Myocyte (in vitro differentiated cells): ENCODE data around the gene C15orf39. TPM values are rescaled to one million over a fixed set of nuclear protein-coding genes. Genes with fewer than 3 reads are reported as not detected.
"Not testable (repeated sequence)": the region's sequence is repeated elsewhere in the genome, so short reads cannot be mapped to it uniquely, and the experiment has no call there.

ENCODE experiments used
- DNase-seq: peaks from one replicate; pipeline ENCODE4 v3.0.0-alpha.2; 2012; ENCODE audit warnings: low read depth
- total RNA-seq: library from RNA; depleted of rRNA; stranded (reverse); fragments of >200 nt; gene quantifications from 2 replicates; pipeline ENCODE4 v1.2.3, GENCODE V29; 2014

C15orf39 gene
- total RNA-seq, 1 donor from 2014 or later: 3.4 TPM

DNA sequence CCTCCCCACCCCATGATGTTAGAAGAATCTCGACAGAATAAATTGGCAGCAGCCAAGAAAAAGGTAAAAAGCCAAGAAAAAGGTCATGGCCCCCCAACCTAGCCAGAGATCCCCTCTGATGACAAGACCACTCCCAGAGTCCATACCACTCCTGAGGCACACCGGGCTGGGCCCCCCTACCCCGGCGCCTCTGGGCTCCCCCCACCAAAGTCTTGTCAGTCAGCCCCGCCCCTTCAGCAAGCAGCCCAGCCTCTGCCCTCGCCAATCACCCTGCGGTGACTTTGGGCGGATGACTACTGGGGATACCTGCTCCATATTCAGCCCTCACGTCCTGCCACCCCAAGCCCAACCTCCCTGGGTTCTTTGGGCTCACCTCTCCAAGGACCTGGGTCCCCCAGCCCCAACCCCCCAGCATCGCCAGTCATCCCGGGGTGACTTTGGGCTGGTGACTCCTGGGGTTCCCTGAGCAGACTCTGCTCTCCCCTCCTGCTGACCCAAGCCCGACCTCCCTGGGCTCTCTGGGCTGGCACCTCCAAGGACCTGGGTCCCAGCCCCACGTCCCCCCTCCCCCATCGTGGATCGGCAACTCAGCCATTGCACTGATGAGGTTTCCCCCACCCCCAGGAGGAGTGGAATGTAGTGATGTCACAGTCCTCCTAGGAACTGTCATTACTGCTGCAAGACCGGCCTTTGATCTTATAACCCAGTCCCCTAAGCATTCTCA is 57.1 kb downstream of the C15orf39 start:
- not testable (repeated sequence) for DNase-seq

GRCh38 chr15:75259873-75260272 is 58.2 kb downstream of the C15orf39 start:
- DNase-seq: not testable (repeated sequence)

Other genes with a start within 250 kb of the C15orf39 start
- gene RPP25, start 245.1 kb upstream of the C15orf39 start, total RNA-seq: 2.6 and 3.2 TPM in 2 replicates
- gene SCAMP5, start 206.3 kb upstream of the C15orf39 start, total RNA-seq: 0.56 and 1.6 TPM in 2 replicates
- 7.5 and 15.2 TPM in 2 replicates for gene PPCDC, start 178.3 kb upstream of the C15orf39 start, total RNA-seq
- not detected in 2 replicates for gene GOLGA6C, start 56.5 kb downstream of the C15orf39 start, total RNA-seq
- not detected in 2 replicates for gene GOLGA6D, start 81.0 kb downstream of the C15orf39 start, total RNA-seq
- gene COMMD4, start 134.2 kb downstream of the C15orf39 start, total RNA-seq: 53.4 and 55.5 TPM in 2 replicates
- gene NEIL1, start 145.2 kb downstream of the C15orf39 start, total RNA-seq: 1.3 and 5.8 TPM in 2 replicates
- gene MAN2C1, start 166.7 kb downstream of the C15orf39 start, total RNA-seq: 123 and 140 TPM in 2 replicates
- gene SIN3A, start 249.8 kb downstream of the C15orf39 start, total RNA-seq: 22.7 and 23.8 TPM in 2 replicates